Nephron progenitor cell (in vitro differentiated cells): ENCODE results near the gene TMEM184A.
"Not testable (repeated sequence)": the region's sequence is repeated elsewhere in the genome, so short reads cannot be mapped to it uniquely, and the experiment has no call there.

Experiments
- DNase-seq: peaks from one replicate; pipeline ENCODE4 v3.0.0; 2021
- H3K27ac Mint-ChIP-seq: 2 replicates; pipeline ENCODE4 v1.8.0; 2021; ENCODE audit warnings: mild to moderate bottlenecking, moderate library complexity, mixed read lengths
- H3K27me3 Mint-ChIP-seq: 2 replicates; pipeline ENCODE4 v1.8.0; 2021; ENCODE audit warnings: mild to moderate bottlenecking, low read depth, mixed read lengths; ENCODE audit not compliant: poor library complexity
- H3K36me3 Mint-ChIP-seq: 2 replicates; pipeline ENCODE4 v1.8.0; 2021; ENCODE audit warnings: low read depth, mixed read lengths
- H3K4me1 Mint-ChIP-seq: 2 replicates; pipeline ENCODE4 v1.8.0; 2021; ENCODE audit warnings: mixed read lengths
- H3K4me3 Mint-ChIP-seq: 2 replicates; pipeline ENCODE4 v1.8.0; 2021; ENCODE audit warnings: mild to moderate bottlenecking, moderate library complexity, mixed read lengths
- H3K9me3 Mint-ChIP-seq: 2 replicates; pipeline ENCODE4 v1.8.0; 2021; ENCODE audit warnings: mild to moderate bottlenecking, moderate library complexity, mixed read lengths
- CTCF ChIP-seq: fragments of 200-600 bp; sonication (generic); IDR thresholded peaks from 2 replicates; pipeline ENCODE4 v1.5.0; 2021; ENCODE audit warnings: antibody characterized with exemption

TMEM184A gene

GRCh38 chr7:1523844-1524243 is 32.2 kb downstream of the TMEM184A start:
- DNase-seq: no peak
- TF ChIP-seq CTCF: no peak
- Mint-ChIP-seq H3K4me1 (peaks cover 18% of the 10 kb centered on the region), H3K27ac (no peak overlapping the region), H3K27me3 (peaks cover 67% of the 10 kb centered on the region), H3K36me3 (peaks cover 6% of the 10 kb centered on the region), H3K4me3 (no peak overlapping the region), H3K9me3 (peaks cover 18% of the 10 kb centered on the region)

- peaks cover 62% of the 10 kb centered on the region for H3K27me3 Mint-ChIP-seq
- H3K9me3 Mint-ChIP-seq: peaks cover 20% of the 10 kb centered on the region
- no peak overlapping the region for H3K27ac Mint-ChIP-seq
- peaks cover 18% of the 10 kb centered on the region for H3K4me1 Mint-ChIP-seq
- DNase-seq: no peak
- H3K36me3 Mint-ChIP-seq: peaks cover 6% of the 10 kb centered on the region
- H3K4me3 Mint-ChIP-seq: no peak overlapping the region
- TF ChIP-seq CTCF: no peak
Measured at GRCh38 chr7:1523208-1523607, 32.8 kb downstream of the TMEM184A start.

GRCh38 chr7:1521456-1521855 is 34.5 kb downstream of the TMEM184A start:
- H3K9me3 Mint-ChIP-seq: peaks cover 20% of the 10 kb centered on the region
- TF ChIP-seq CTCF: no peak
- H3K36me3 Mint-ChIP-seq: peaks cover 6% of the 10 kb centered on the region
- H3K27ac Mint-ChIP-seq: no peak overlapping the region
- DNase-seq: no peak
- peaks cover 49% of the 10 kb centered on the region for H3K27me3 Mint-ChIP-seq
- peaks cover 16% of the 10 kb centered on the region for H3K4me1 Mint-ChIP-seq
- no peak overlapping the region for H3K4me3 Mint-ChIP-seq

- Mint-ChIP-seq H3K4me1 (peaks cover 21% of the 10 kb centered on the region), H3K27me3 (peaks cover 43% of the 10 kb centered on the region), H3K36me3 (peaks cover 6% of the 10 kb centered on the region), H3K9me3 (peaks cover 20% of the 10 kb centered on the region), H3K27ac (no peak overlapping the region), H3K4me3 (no peak overlapping the region)
- no peak for DNase-seq
- TF ChIP-seq CTCF: no peak
Measured at GRCh38 chr7:1520539-1521234, 35.3 kb downstream of the TMEM184A start.

- H3K36me3 Mint-ChIP-seq, DNase-seq, H3K4me3 Mint-ChIP-seq, H3K27ac Mint-ChIP-seq: not testable (repeated sequence)
- Mint-ChIP-seq H3K4me1 (peaks cover 21% of the 10 kb centered on the region), H3K9me3 (peaks cover 20% of the 10 kb centered on the region), H3K27me3 (peaks cover 33% of the 10 kb centered on the region)
Measured at GRCh38 chr7:1519322-1519922, 36.6 kb downstream of the TMEM184A start.

- Mint-ChIP-seq H3K9me3 (peaks cover 20% of the 10 kb centered on the region), H3K4me1 (peaks cover 22% of the 10 kb centered on the region), H3K27me3 (peaks cover 12% of the 10 kb centered on the region), H3K27ac (peak overlapping the region; percentile 29), H3K36me3 (peaks cover 6% of the 10 kb centered on the region), H3K4me3 (no peak overlapping the region)
- no peak for DNase-seq
- no peak for TF ChIP-seq CTCF
Measured at GRCh38 chr7:1516586-1517251, 39.3 kb downstream of the TMEM184A start.

- peak overlapping the region; percentile 53 for H3K27ac Mint-ChIP-seq
- not testable (repeated sequence) for H3K4me3 Mint-ChIP-seq, DNase-seq, H3K36me3 Mint-ChIP-seq, H3K27me3 Mint-ChIP-seq
- peaks cover 20% of the 10 kb centered on the region for H3K4me1 Mint-ChIP-seq
- H3K9me3 Mint-ChIP-seq: peaks cover 19% of the 10 kb centered on the region
Measured at GRCh38 chr7:1515509-1515967, 40.5 kb downstream of the TMEM184A start.
